ENCODE results near the gene ADCY4. TPM values are rescaled to one million over a fixed set of nuclear protein-coding genes. Genes with fewer than 3 reads are reported as not detected.

Gene ADCY4
- total RNA-seq, 1 experiment from 2014 or later: 0.86 TPM

GRCh38 chr14:24277071-24277470, 57.8 kb downstream of the ADCY4 start:
- Histone ChIP-seq H3K4me3 (replicated peaks in 1 of 2; ENCODE audit: low read depth in 1 of 2, low read length in 2 of 2) (no peak overlapping the region), H3K27ac (ENCODE audit: low read depth, low read length) (no peak overlapping the region), H3K9ac (ENCODE audit: low read length) (no peak overlapping the region), H3K9me2 (ENCODE audit: insufficient read depth) (no peaks in the 10 kb centered on the region), H3K4me2 (ENCODE audit: low read length) (no peak overlapping the region), H2AFZ (ENCODE audit: low read depth, low read length, poor library complexity, severe bottlenecking) (no peak overlapping the region), H3K79me2 (ENCODE audit: insufficient read depth, low read length) (no peaks in the 10 kb centered on the region), H4K20me1 (ENCODE audit: insufficient read depth) (no peaks in the 10 kb centered on the region), H3K4me1 (ENCODE audit: control insufficient read depth in 1 of 2, insufficient read depth in 2 of 2, low read length in 2 of 2) (peaks cover 4 to 9% of the 10 kb centered on the region in 2 experiments; a peak in 3 of 4 replicates), H3K27me3 (ENCODE audit: insufficient read depth, low read length) (no peaks in the 10 kb centered on the region), H3K36me3 (ENCODE audit: control insufficient read depth in 1 of 2, insufficient read depth in 2 of 2, low read length in 2 of 2) (no peaks in the 10 kb centered on the region), H3K9me3 (ENCODE audit: control insufficient read depth in 1 of 2, insufficient read depth in 1 of 2, low read depth in 1 of 2, low read length in 2 of 2) (no peaks in the 10 kb centered on the region)
- RAD21 ChIA-PET (ENCODE audit: low non-redundant PET in 1 of 2, low total read pairs in 2 of 2, uncharacterized antibody in 2 of 2, unreplicated experiment in 2 of 2): no interaction called here
- CTCF ChIA-PET: no interaction called here
- DNase-seq (ENCODE audit: low read depth, low spot score) (no peak), ATAC-seq (no peak)
- no peak for TF ChIP-seq REST (IDR thresholded peaks at IDR 0.05; ENCODE audit: low read depth)
- no peak for TF ChIP-seq SIN3A (IDR thresholded peaks at IDR 0.05; ENCODE audit: low read depth)
- no peak for TF ChIP-seq MAX (IDR thresholded peaks at IDR 0.05)
- TF ChIP-seq RAD21 (IDR thresholded peaks at IDR 0.05; ENCODE audit: low read depth): no peak
- no peak for TF ChIP-seq FOSL1 (IDR thresholded peaks at IDR 0.05; ENCODE audit: low read depth)
- no peak for TF ChIP-seq SRF (IDR thresholded peaks at IDR 0.05; ENCODE audit: low read depth)
- TF ChIP-seq EGR1 (IDR thresholded peaks at IDR 0.05; ENCODE audit: low read depth): no peak
- BruUV-seq (replicated peaks): no TSS peak
- intact Hi-C loops (cut with micrococcal nuclease): no loop called here
- POLR2A ChIA-PET: no interaction called here
